Ishikawa (cell line): ENCODE data around the gene CADPS.
A peak's percentile ranks its signal among the peaks of the same experiment; 100 is the strongest.

Experiments used
- CEBPB ChIP-seq: IDR thresholded peaks from 2 replicates; pipeline ENCODE4 v1.6.1; 2012
- CREB1 ChIP-seq: IDR thresholded peaks from 2 replicates; pipeline ENCODE4 v1.6.1; 2012; ENCODE audit warnings: low read depth
- EGR1 ChIP-seq: IDR thresholded peaks from 2 replicates; pipeline ENCODE4 v1.6.1; 2012
- EP300 ChIP-seq: IDR thresholded peaks from 2 replicates; pipeline ENCODE4 v1.6.1; 2012; ENCODE audit warnings: borderline replicate concordance
- FOXM1 ChIP-seq: IDR thresholded peaks from 2 replicates; pipeline ENCODE4 v1.6.1; 2012; ENCODE audit warnings: low read depth, borderline replicate concordance
- NFIC ChIP-seq: IDR thresholded peaks from 2 replicates; pipeline ENCODE4 v1.6.1; 2012
- RAD21 ChIP-seq: IDR thresholded peaks from 2 replicates; pipeline ENCODE4 v1.6.1; 2012; ENCODE audit warnings: low read depth
- TAF1 ChIP-seq: IDR thresholded peaks from 2 replicates; pipeline ENCODE4 v1.6.1; 2012; ENCODE audit warnings: low read depth, mild to moderate bottlenecking
- TCF12 ChIP-seq: IDR thresholded peaks from 2 replicates; pipeline ENCODE4 v1.6.1; 2012; ENCODE audit warnings: low read depth
- TEAD4 ChIP-seq: IDR thresholded peaks from 2 replicates; pipeline ENCODE4 v1.6.1; 2012
- YY1 ChIP-seq: IDR thresholded peaks from 2 replicates; pipeline ENCODE4 v1.6.1; 2012; ENCODE audit warnings: low read depth
- ZBTB7A ChIP-seq: IDR thresholded peaks from 2 replicates; pipeline ENCODE4 v1.6.1; 2012; ENCODE audit warnings: low read depth
- TF ChIP-seq, protein P1 (sequence below): IDR thresholded peaks from 2 replicates; pipeline ENCODE4 v1.6.1; 2012; ENCODE audit warnings: low read depth, mild to moderate bottlenecking
- TF ChIP-seq, protein P2 (sequence below): IDR thresholded peaks from 2 replicates; pipeline ENCODE4 v1.6.1; 2012
- TF ChIP-seq, protein P3 (sequence below): IDR thresholded peaks from 2 replicates; pipeline ENCODE4 v1.6.1; 2012

CADPS gene

DNA sequence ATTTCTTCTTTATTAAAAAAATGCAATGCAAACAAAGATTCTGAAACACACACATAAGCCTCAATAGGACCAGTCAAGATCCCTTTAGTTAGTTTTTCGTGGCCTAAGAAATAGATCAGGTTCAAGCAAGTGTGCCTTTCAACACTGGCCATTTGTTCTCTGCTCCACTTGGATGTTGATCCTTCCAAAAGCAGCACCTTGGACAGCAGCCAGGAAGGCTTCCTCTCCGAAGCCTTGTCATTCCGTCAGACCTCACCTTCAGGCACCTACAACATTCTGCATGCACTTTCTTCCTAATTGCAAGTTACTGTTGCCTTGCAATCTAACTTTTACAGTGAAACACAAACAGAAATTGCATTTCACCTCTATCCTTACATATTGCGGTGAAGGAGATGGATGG, 346.0 kb downstream of the CADPS start:
- TF ChIP-seq TCF12 (no peak), CREB1 (no peak)
- TF ChIP-seq, protein P1, sequence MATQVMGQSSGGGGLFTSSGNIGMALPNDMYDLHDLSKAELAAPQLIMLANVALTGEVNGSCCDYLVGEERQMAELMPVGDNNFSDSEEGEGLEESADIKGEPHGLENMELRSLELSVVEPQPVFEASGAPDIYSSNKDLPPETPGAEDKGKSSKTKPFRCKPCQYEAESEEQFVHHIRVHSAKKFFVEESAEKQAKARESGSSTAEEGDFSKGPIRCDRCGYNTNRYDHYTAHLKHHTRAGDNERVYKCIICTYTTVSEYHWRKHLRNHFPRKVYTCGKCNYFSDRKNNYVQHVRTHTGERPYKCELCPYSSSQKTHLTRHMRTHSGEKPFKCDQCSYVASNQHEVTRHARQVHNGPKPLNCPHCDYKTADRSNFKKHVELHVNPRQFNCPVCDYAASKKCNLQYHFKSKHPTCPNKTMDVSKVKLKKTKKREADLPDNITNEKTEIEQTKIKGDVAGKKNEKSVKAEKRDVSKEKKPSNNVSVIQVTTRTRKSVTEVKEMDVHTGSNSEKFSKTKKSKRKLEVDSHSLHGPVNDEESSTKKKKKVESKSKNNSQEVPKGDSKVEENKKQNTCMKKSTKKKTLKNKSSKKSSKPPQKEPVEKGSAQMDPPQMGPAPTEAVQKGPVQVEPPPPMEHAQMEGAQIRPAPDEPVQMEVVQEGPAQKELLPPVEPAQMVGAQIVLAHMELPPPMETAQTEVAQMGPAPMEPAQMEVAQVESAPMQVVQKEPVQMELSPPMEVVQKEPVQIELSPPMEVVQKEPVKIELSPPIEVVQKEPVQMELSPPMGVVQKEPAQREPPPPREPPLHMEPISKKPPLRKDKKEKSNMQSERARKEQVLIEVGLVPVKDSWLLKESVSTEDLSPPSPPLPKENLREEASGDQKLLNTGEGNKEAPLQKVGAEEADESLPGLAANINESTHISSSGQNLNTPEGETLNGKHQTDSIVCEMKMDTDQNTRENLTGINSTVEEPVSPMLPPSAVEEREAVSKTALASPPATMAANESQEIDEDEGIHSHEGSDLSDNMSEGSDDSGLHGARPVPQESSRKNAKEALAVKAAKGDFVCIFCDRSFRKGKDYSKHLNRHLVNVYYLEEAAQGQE = peak; percentile 91

DNA sequence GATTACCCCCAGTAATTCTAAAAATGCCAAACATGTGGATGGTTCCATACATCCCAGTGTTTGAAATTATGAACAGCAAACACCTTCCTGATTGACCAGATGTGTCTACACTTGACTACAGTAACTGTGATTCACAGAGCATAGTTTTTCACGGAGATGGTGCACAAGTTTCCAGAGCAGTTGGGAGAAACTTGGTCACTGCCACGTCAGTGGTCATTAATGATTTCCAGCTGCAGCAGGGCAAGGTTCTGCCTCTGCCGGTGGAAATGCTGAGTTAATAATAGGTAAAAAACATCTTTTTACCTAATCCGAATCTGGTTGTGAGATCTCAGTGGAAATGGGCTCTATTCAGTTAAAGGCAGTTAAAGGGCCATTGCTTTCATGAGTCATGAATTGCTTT, 347.7 kb downstream of the CADPS start:
- no peak for TF ChIP-seq TEAD4
- no peak for TF ChIP-seq NFIC
- TF ChIP-seq EGR1 = no peak
- TF ChIP-seq, protein P2, sequence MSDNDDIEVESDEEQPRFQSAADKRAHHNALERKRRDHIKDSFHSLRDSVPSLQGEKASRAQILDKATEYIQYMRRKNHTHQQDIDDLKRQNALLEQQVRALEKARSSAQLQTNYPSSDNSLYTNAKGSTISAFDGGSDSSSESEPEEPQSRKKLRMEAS = no peak
- TF ChIP-seq, protein P1 = no peak
- no peak for TF ChIP-seq CEBPB
- TF ChIP-seq RAD21 = no peak
- TF ChIP-seq EP300 = no peak
- TF ChIP-seq TAF1 = no peak

DNA sequence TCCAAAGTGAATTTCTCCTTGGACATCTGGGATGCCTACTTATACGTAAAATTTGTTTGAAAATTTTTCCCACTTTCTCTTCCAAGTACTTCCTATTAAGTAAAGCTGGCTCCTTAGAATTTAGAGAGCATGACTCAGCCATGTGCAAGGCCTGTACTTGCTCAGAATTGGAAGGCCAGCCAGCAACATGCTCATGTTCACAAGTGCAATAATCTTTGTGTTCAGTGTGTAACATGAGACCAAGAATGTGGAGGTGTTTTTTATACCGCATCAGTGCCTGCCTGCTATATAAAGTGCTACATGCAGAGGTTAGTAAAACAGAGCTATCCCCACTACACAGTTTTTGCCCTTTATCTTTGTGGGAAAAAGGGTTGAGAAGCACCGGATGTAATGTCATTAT, 349.9 kb downstream of the CADPS start:
- no peak for TF ChIP-seq CEBPB
- no peak for TF ChIP-seq CREB1
- TF ChIP-seq, protein P1 = no peak
- no peak for TF ChIP-seq FOXM1
- TF ChIP-seq, protein P3, sequence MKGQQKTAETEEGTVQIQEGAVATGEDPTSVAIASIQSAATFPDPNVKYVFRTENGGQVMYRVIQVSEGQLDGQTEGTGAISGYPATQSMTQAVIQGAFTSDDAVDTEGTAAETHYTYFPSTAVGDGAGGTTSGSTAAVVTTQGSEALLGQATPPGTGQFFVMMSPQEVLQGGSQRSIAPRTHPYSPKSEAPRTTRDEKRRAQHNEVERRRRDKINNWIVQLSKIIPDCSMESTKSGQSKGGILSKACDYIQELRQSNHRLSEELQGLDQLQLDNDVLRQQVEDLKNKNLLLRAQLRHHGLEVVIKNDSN = no peak
- no peak for TF ChIP-seq EP300
- no peak for TF ChIP-seq YY1
- TF ChIP-seq NFIC = no peak
- no peak for TF ChIP-seq EGR1
- TF ChIP-seq ZBTB7A = no peak
- TF ChIP-seq, protein P2 = no peak
- TF ChIP-seq TEAD4 = no peak
- TF ChIP-seq RAD21 = no peak
- TF ChIP-seq TAF1 = no peak
- TF ChIP-seq TCF12 = no peak

DNA sequence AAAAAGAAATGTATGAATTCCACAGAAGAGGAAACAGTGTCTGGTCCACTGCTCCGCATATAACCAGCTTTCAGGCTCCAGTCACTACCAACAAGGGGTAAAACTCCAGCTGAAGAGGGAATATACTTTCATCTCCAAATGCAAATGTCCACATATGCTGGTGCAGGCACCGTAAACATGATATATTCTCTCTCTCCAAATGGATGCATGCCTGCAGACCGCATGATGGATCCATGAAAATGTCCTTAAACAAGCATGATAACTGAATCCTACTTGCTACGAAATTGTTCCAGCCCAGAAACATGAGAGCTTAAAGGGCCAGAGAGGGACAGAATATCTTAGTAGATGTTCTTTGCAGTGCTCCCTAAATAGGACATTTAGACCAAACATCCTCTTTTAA, 351.5 kb downstream of the CADPS start:
- TF ChIP-seq FOXM1 = no peak
- TF ChIP-seq, protein P2 = no peak

DNA sequence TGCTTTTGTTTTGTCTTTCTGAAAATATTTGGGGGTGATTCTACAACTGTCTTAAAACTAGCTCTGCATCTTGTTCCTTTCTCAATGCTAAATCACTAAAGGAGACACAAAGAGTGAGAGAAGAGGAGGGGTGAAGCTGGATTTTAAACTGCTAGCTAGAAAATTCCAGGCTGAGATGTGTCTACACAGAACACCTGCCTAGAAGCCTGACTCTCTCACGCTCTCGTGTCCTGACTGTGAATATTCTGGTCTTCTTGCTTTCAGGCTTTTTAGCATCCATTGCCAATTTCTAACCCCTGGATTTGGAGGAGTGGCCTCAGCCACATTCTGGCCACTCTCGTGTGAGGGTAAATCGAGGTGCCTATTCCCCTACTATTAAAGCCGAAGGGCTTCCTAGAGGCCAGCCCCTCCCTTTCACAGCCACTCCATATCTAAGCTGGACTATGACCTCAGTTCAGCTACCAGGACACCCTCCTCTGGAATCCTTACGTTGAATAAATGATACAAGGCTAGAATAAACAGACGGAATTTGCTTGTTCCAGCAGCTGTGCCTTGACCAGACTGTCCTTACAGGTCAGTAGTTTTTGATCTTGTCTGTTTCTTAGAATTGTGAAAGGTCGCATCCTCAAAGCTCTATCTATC, 353.6 kb downstream of the CADPS start:
- TF ChIP-seq CEBPB (no peak), NFIC (no peak), EGR1 (no peak), TCF12 (no peak), YY1 (no peak), TAF1 (no peak), EP300 (no peak), CREB1 (no peak), ZBTB7A (no peak), RAD21 (no peak), TEAD4 (no peak), FOXM1 (no peak)
- TF ChIP-seq, protein P3 = no peak
- TF ChIP-seq, protein P2 = no peak
- TF ChIP-seq, protein P1 = no peak
